H1 (cell line): ENCODE data around the gene TBC1D9. TPM values are rescaled to one million over a fixed set of nuclear protein-coding genes. Genes with fewer than 3 reads are reported as not detected.

Experiments
- CTCF ChIA-PET: fragments of 300-600 bp; sonication (Branson Sonifier 250); formaldehyde crosslinking; loops from one replicate; lab custom pipeline; 2021; ENCODE audit not compliant: partially characterized antibody; lab: Charles Lee
- POLR2A ChIA-PET: fragments of 300-600 bp; sonication (Branson Sonifier 250); formaldehyde crosslinking; loops from one replicate; lab custom pipeline; 2021; ENCODE audit warnings: inconsistent platforms; ENCODE audit not compliant: partially characterized antibody; lab: Charles Lee
- DNase-seq, 2 experiments: peaks; one replicate each; pipeline versions ENCODE4 v3.0.0 to v3.0.0-alpha.2; 2010 to 2022; ENCODE audit warnings: low spot score in 2 of 2, low read depth in 1 of 2, mixed read lengths in 1 of 2
- FAIRE-seq: peaks from 2 replicates; lab custom pipeline; 2011; peaks lifted over from hg19 to GRCh38; lab: Jason Lieb, UNC
- H2AFZ ChIP-seq: 2 replicates; pipeline ENCODE4 v1.8.1; 2012; ENCODE audit warnings: low read length, inconsistent platforms
- H2AK5ac ChIP-seq: 2 replicates; pipeline ENCODE4 v1.6.1; 2013; ENCODE audit warnings: low read depth, low read length
- H2BK120ac ChIP-seq: replicated peaks from 2 replicates; pipeline ENCODE3; 2013; ENCODE audit warnings: low read depth, low read length, inconsistent platforms
- H2BK12ac ChIP-seq: 2 replicates; pipeline ENCODE4 v1.6.1; 2013; ENCODE audit warnings: low read depth, low read length
- H2BK15ac ChIP-seq: 2 replicates; pipeline ENCODE4 v1.6.1; 2013; ENCODE audit warnings: low read length
- H2BK20ac ChIP-seq: 2 replicates; pipeline ENCODE4 v1.6.1; 2013; ENCODE audit warnings: low read length
- H2BK5ac ChIP-seq: 2 replicates; pipeline ENCODE4 v1.6.1; 2013; ENCODE audit warnings: low read depth, low read length
- H3K14ac ChIP-seq: 2 replicates; pipeline ENCODE4 v1.6.1; 2013; ENCODE audit warnings: inconsistent platforms; ENCODE audit not compliant: insufficient read length
- H3K18ac ChIP-seq: 2 replicates; pipeline ENCODE4 v1.6.1; 2013; ENCODE audit warnings: low read length; ENCODE audit errors: extremely low read depth
- H3K23ac ChIP-seq: 2 replicates; pipeline ENCODE4 v1.6.1; 2013; ENCODE audit warnings: inconsistent platforms; ENCODE audit not compliant: insufficient read length
- H3K23me2 ChIP-seq: 2 replicates; pipeline ENCODE4 v1.6.1; 2013; ENCODE audit warnings: low read depth, low read length
- H3K27ac ChIP-seq: 2 replicates; pipeline ENCODE4 v1.6.1; 2011; ENCODE audit warnings: low read depth, low read length, inconsistent platforms
- H3K27me3 ChIP-seq, 4 experiments: replicated peaks in 1 of 4; 1 replicate in 1 of 4; 2 replicates in 3 of 4; pipeline versions ENCODE4 v1.6.1 to v1.8.1; 2011 to 2013; ENCODE audit warnings: low read length in 3 of 4, mild to moderate bottlenecking in 3 of 4, inconsistent platforms in 2 of 4, mixed read lengths in 2 of 4, moderate library complexity in 1 of 4; ENCODE audit not compliant: control insufficient read depth in 3 of 4, insufficient read depth in 3 of 4; ENCODE audit errors: extremely low read depth in 1 of 4
- H3K36me3 ChIP-seq, 4 experiments: 2 replicates each; pipeline versions ENCODE4 v1.6.1 to v1.8.1; 2011 to 2013; ENCODE audit warnings: mild to moderate bottlenecking in 4 of 4, low read length in 3 of 4, moderate library complexity in 2 of 4, control low read depth in 1 of 4, inconsistent platforms in 1 of 4; ENCODE audit not compliant: insufficient read depth in 4 of 4, control insufficient read depth in 2 of 4
- H3K4ac ChIP-seq: replicated peaks from 2 replicates; pipeline ENCODE3; 2013; ENCODE audit warnings: low read length, low read depth, mixed read lengths, inconsistent platforms; ENCODE audit not compliant: insufficient read length
- H3K4me1 ChIP-seq, 4 experiments: replicated peaks in 1 of 4; 1 replicate in 1 of 4; 2 replicates in 3 of 4; pipeline versions ENCODE4 v1.6.1 to v1.8.1; 2011 to 2013; ENCODE audit warnings: low read length in 3 of 4, inconsistent platforms in 2 of 4, mixed read lengths in 1 of 4; ENCODE audit not compliant: insufficient read depth in 4 of 4, control insufficient read depth in 3 of 4
- H3K4me2 ChIP-seq, 2 experiments: 2 replicates each; pipeline versions ENCODE4 v1.6.1 to v1.8.1; 2011 to 2013; ENCODE audit warnings: low read depth in 2 of 2, low read length in 2 of 2, control low read depth in 1 of 2, inconsistent platforms in 1 of 2, mild to moderate bottlenecking in 1 of 2; ENCODE audit not compliant: insufficient read depth in 1 of 2
- H3K4me3 ChIP-seq, 4 experiments: fragments of 200-600, 300-600 bp in 1 of 4; sonication (generic), shearing (Covaris generic), sonication (Bioruptor Twin) in 1 of 4; 2 replicates each; pipeline versions ENCODE4 v1.5.1 to v1.8.1; 2011 to 2016; ENCODE audit warnings: low read length in 4 of 4, low read depth in 3 of 4, control low read depth in 2 of 4, inconsistent platforms in 2 of 4, mild to moderate bottlenecking in 2 of 4, mixed read lengths in 1 of 4, moderate library complexity in 1 of 4; ENCODE audit not compliant: insufficient read depth in 2 of 4; ENCODE audit errors: extremely low read depth in 1 of 4
- H3K56ac ChIP-seq: replicated peaks from 2 replicates; pipeline ENCODE3; 2013; ENCODE audit warnings: low read depth, mild to moderate bottlenecking, mixed read lengths, low read length, inconsistent platforms; ENCODE audit not compliant: insufficient read length
- H3K79me1 ChIP-seq: 2 replicates; pipeline ENCODE4 v1.6.1; 2013; ENCODE audit warnings: low read depth, low read length, control low read depth
- H3K79me2 ChIP-seq, 2 experiments: 2 replicates each; pipeline versions ENCODE4 v1.6.1 to v1.8.1; 2012 to 2013; ENCODE audit warnings: low read length in 2 of 2, mild to moderate bottlenecking in 2 of 2, inconsistent platforms in 1 of 2; ENCODE audit not compliant: insufficient read depth in 2 of 2, control insufficient read depth in 1 of 2
- H3K9ac ChIP-seq, 4 experiments: replicated peaks in 1 of 4; 1 replicate in 1 of 4; 2 replicates in 3 of 4; pipeline versions ENCODE4 v1.6.1 to v1.8.1; 2011 to 2013; ENCODE audit warnings: low read depth in 3 of 4, low read length in 3 of 4, control low read depth in 2 of 4, mild to moderate bottlenecking in 2 of 4, moderate library complexity in 2 of 4, inconsistent platforms in 1 of 4; ENCODE audit errors: extremely low read depth in 1 of 4
- H3K9me3 ChIP-seq, 2 experiments: 2 replicates each; pipeline versions ENCODE4 v1.6.1 to v1.8.1; 2012 to 2013; ENCODE audit warnings: mild to moderate bottlenecking in 2 of 2, moderate library complexity in 2 of 2, control low read depth in 1 of 2, inconsistent platforms in 1 of 2, low read depth in 1 of 2, low read length in 1 of 2, mixed read lengths in 1 of 2; ENCODE audit not compliant: insufficient read depth in 2 of 2
- H4K20me1 ChIP-seq, 2 experiments: replicated peaks in 1 of 2; 2 replicates each; pipeline versions ENCODE3 to v1.8.1; 2011 to 2013; ENCODE audit warnings: inconsistent platforms in 2 of 2, low read length in 2 of 2, mild to moderate bottlenecking in 1 of 2; ENCODE audit not compliant: insufficient read depth in 2 of 2, control insufficient read depth in 1 of 2
- H4K5ac ChIP-seq: 2 replicates; pipeline ENCODE4 v1.6.1; 2013; ENCODE audit warnings: low read length, low read depth, mixed read lengths, inconsistent platforms; ENCODE audit not compliant: insufficient read length
- H4K8ac ChIP-seq: 2 replicates; pipeline ENCODE4 v1.8.0; 2013; ENCODE audit warnings: mild to moderate bottlenecking, moderate library complexity, low read length, inconsistent platforms; ENCODE audit not compliant: insufficient read depth; ENCODE audit errors: extremely low read depth
- H4K91ac ChIP-seq: replicated peaks from 2 replicates; pipeline ENCODE3; 2013; ENCODE audit warnings: low read length, mixed read lengths, inconsistent platforms; ENCODE audit not compliant: insufficient read length
- CREB1 ChIP-seq: IDR thresholded peaks from 2 replicates; pipeline ENCODE4 v1.6.1; 2012; ENCODE audit warnings: inconsistent platforms
- E2F6 ChIP-seq: IDR thresholded peaks from 2 replicates; pipeline ENCODE4 v1.6.1; 2012; ENCODE audit warnings: inconsistent platforms
- EGR1 ChIP-seq: IDR thresholded peaks from 2 replicates; pipeline ENCODE4 v1.6.1; 2011; ENCODE audit warnings: low read depth, low read length, borderline replicate concordance
- EZH2 ChIP-seq: fragments of 200-600 bp; sonication (generic); IDR thresholded peaks from 2 replicates; pipeline ENCODE4 v1.7.1; 2012; ENCODE audit warnings: low read depth, mild to moderate bottlenecking, moderate library complexity, low read length, inconsistent platforms; ENCODE audit not compliant: severe bottlenecking
- POLR2A ChIP-seq, 2 experiments: IDR thresholded peaks; 1 replicate in 1 of 2; 2 replicates in 1 of 2; pipeline ENCODE4 v1.6.1; 2011; ENCODE audit warnings: low read depth in 2 of 2, low read length in 2 of 2, mild to moderate bottlenecking in 2 of 2; ENCODE audit errors: control extremely low read depth in 1 of 2
- SAP30 ChIP-seq: fragments of 300-600 bp; sonication (generic); IDR thresholded peaks from 2 replicates; pipeline ENCODE4 v1.7.1; 2012; ENCODE audit warnings: low read length, moderate library complexity, mild to moderate bottlenecking, inconsistent platforms; ENCODE audit not compliant: insufficient read depth, insufficient replicate concordance
- SIX5 ChIP-seq: IDR thresholded peaks from 2 replicates; pipeline ENCODE4 v1.6.1; 2011; ENCODE audit warnings: mild to moderate bottlenecking, low read depth, low read length
- SRF ChIP-seq: IDR thresholded peaks from 2 replicates; pipeline ENCODE4 v1.6.1; 2011; ENCODE audit warnings: mild to moderate bottlenecking, low read depth, low read length, moderate library complexity
- TAF1 ChIP-seq: IDR thresholded peaks from 2 replicates; pipeline ENCODE4 v1.6.1; 2011; ENCODE audit warnings: mild to moderate bottlenecking, low read depth, low read length
- TCF12 ChIP-seq: IDR thresholded peaks from 2 replicates; pipeline ENCODE4 v1.6.1; 2011; ENCODE audit warnings: low read depth, mild to moderate bottlenecking, low read length
- WGBS, 2 experiments: shearing (Covaris generic) in 1 of 2; methylation state at CpG; one replicate each; pipeline versions ENCODE4 v1.1.6 to v1.1.7; 2013 to 2015; ENCODE audit warnings: low lambda C conversion rate in 2 of 2, mixed read lengths in 2 of 2, inconsistent platforms in 1 of 2, low coverage in 1 of 2, missing lambda C conversion rate in 1 of 2; ENCODE audit not compliant: insufficient replicate concordance in 2 of 2, insufficient coverage in 1 of 2, insufficient read length in 1 of 2; ENCODE audit errors: extremely low coverage in 1 of 2, missing lambda C conversion rate in 1 of 2; 5-methylcytosine and 5-hydroxymethylcytosine counted together
- polyA plus RNA-seq, 7 experiments: library from polyadenylated mRNA; depleted of rRNA in 3 of 7; stranded (reverse) in 5 of 7; unstranded in 2 of 7; fragments of >200 nt in 5 of 7; fragments of 200-250 nt in 2 of 7; gene quantifications; 1 replicate in 5 of 7; 2 replicates in 1 of 7; 4 replicates in 1 of 7; pipeline versions ENCODE4 v1.2.1 to v1.2.3, GENCODE V29; 2011 to 2013; ENCODE audit warnings: missing spikeins in 2 of 7, mixed read lengths in 2 of 7
- total RNA-seq: library from RNA; stranded (reverse); fragmentation: NEBNext Ultra II Directional; extraction: Animal tissue kit (Norgen Biotek cat#: 25700); gene quantifications from 2 replicates; pipeline ENCODE4 v1.2.1, GENCODE V29; 2021

Gene TBC1D9
- total and polyA plus RNA-seq, 2 of the 8 experiments (the other 6 are each of a cell fraction or from before 2014, with no cell fraction given): 0.94 to 1.0 TPM

- POLR2A ChIA-PET: no interaction called here
- FAIRE-seq: no peak
- TF ChIP-seq TAF1 (no peak), SIX5 (no peak), CREB1 (no peak), EZH2 (no peak), EGR1 (no peak), TCF12 (no peak), POLR2A (IDR thresholded peaks at IDR 0.05; ENCODE audit: control extremely low read depth in 1 of 2, low read depth in 2 of 2, low read length in 2 of 2) (no peak), E2F6 (no peak), SRF (no peak), SAP30 (no peak)
These were observed 11.8 kb downstream of the TBC1D9 start for GRCh38 chr4:140744421-140744820.

More at GRCh38 chr4:140744421-140744820, 11.8 kb downstream of the TBC1D9 start:
- H2BK20ac ChIP-seq: no peak overlapping the region
- H3K79me1 ChIP-seq: no peaks in the 10 kb centered on the region
- no peaks in the 10 kb centered on the region for H3K9me3 ChIP-seq
- no peak overlapping the region for H3K56ac ChIP-seq
- no peak overlapping the region for H4K91ac ChIP-seq
- CTCF ChIA-PET: interaction anchor here (1.2 to 2.3 kb wide), 3 partner anchors 8 to 21 kb away, joined by 4 to 10 read pairs (median 5); partner anchors contain the start of gene TBC1D9
- H3K9ac ChIP-seq: no peak overlapping the region
- H3K4me1 ChIP-seq: peaks cover 3 to 8% (median 5%) of the 10 kb centered on the region in 4 experiments; a peak in 5 of 7 replicates
- H3K27me3 ChIP-seq: no peaks in the 10 kb centered on the region
- H3K4ac ChIP-seq: no peak overlapping the region
- H4K5ac ChIP-seq: no peak overlapping the region
- H3K4me2 ChIP-seq: no peak overlapping the region
- no peak overlapping the region for H3K14ac ChIP-seq
- H3K4me3 ChIP-seq: no peak overlapping the region
- H4K8ac ChIP-seq: no peak overlapping the region
- no peak overlapping the region for H3K18ac ChIP-seq
- no peak overlapping the region for H2BK120ac ChIP-seq
- no peak for DNase-seq
- no peaks in the 10 kb centered on the region for H3K79me2 ChIP-seq
- H2AK5ac ChIP-seq: no peak overlapping the region
- H3K23me2 ChIP-seq: no peaks in the 10 kb centered on the region; the same call in 1 of the 2 replicates
- no peak overlapping the region for H2BK15ac ChIP-seq
- H4K20me1 ChIP-seq: no peaks in the 10 kb centered on the region
- H2BK5ac ChIP-seq: no peak overlapping the region
- H2BK12ac ChIP-seq: no peak overlapping the region
- H3K23ac ChIP-seq: no peak overlapping the region
- no peak overlapping the region for H2AFZ ChIP-seq
- 84% methylated on average over 3 of the region's 3 CpGs; no CpG with 5 or more reads in 1 of the 2 experiments for WGBS, 2 experiments
- H3K36me3 ChIP-seq: no peaks in the 10 kb centered on the region
- no peak overlapping the region for H3K27ac ChIP-seq
